A549 (cell line): Measurements from ENCODE around the gene SPEM1. TPM values are rescaled to one million over a fixed set of nuclear protein-coding genes. Genes with fewer than 3 reads are reported as not detected.
A peak's percentile ranks its signal among the peaks of the same experiment; 100 is the strongest.

Experiments used
- ATAC-seq, 2 experiments: fragments of 200-7000 bp in 1 of 2; fragments of >200 bp in 1 of 2; cut with Nextera tagmentation in 1 of 2; cut with Tn5 transposase in 1 of 2; 3 replicates each; pipeline versions ENCODE4 v1.8.0 to v1.9.1; 2018 to 2020; ENCODE audit warnings: mild to moderate bottlenecking in 1 of 2, moderate library complexity in 1 of 2
- CTCF ChIA-PET: fragments of 300-600 bp; sonication (Branson Sonifier 250); formaldehyde crosslinking; extraction: SDS; loops from one replicate; lab custom pipeline; 2021; ENCODE audit warnings: antibody characterized with exemption, inconsistent platforms; lab: Yijun Ruan, JAX
- POLR2A ChIA-PET: fragments of 350-600 bp; formaldehyde crosslinking; extraction: SDS; loops from one replicate; lab custom pipeline; 2021; ENCODE audit warnings: antibody characterized with exemption, inconsistent platforms; lab: Yijun Ruan, JAX
- DNase-seq, 2 experiments: peaks; one replicate each; pipeline versions ENCODE4 v3.0.0 to v3.0.0-alpha.2; 2011 to 2016; ENCODE audit warnings: low read depth in 1 of 2, low spot score in 1 of 2
- FAIRE-seq: peaks from 2 replicates; lab custom pipeline; 2011; peaks lifted over from hg19 to GRCh38; lab: Jason Lieb, UNC
- H3K27ac ChIP-seq, 2 experiments: fragments of >200 bp; sonication (Bioruptor Twin); formaldehyde crosslinking; 3 replicates each; pipeline ENCODE4 v1.5.1; 2016 to 2017
- H3K4me1 ChIP-seq: fragments of >200 bp; sonication (Bioruptor Twin); formaldehyde crosslinking; 3 replicates; pipeline ENCODE4 v1.6.1; 2016
- H3K4me2 ChIP-seq: fragments of >200 bp; sonication (Bioruptor Twin); formaldehyde crosslinking; 3 replicates; pipeline ENCODE4 v1.6.1; 2016
- H3K4me3 ChIP-seq: fragments of >200 bp; sonication (Bioruptor Twin); formaldehyde crosslinking; 3 replicates; pipeline ENCODE4 v1.5.1; 2016
- H3K9me3 ChIP-seq: fragments of >200 bp; sonication (Bioruptor Twin); formaldehyde crosslinking; 3 replicates; pipeline ENCODE4 v1.6.1; 2016
- CHD4 ChIP-seq: fragments of 200-600 bp; sonication (generic); IDR thresholded peaks from 2 replicates; pipeline ENCODE4 v1.6.1; 2016; ENCODE audit warnings: antibody characterized with exemption, mild to moderate bottlenecking, borderline replicate concordance
- EHMT2 ChIP-seq: fragments of 200-600 bp; sonication (generic); IDR thresholded peaks from 2 replicates; pipeline ENCODE4 v1.6.1; 2016; ENCODE audit warnings: antibody characterized with exemption, low read depth, mild to moderate bottlenecking, moderate library complexity
- FOSB ChIP-seq: fragments of 250-450 bp; sonication (Bioruptor Pico); IDR thresholded peaks from 2 replicates; pipeline ENCODE4 v1.5.0; 2020; ENCODE audit warnings: mild to moderate bottlenecking, moderate library complexity
- HDAC2 ChIP-seq: fragments of 200-600 bp; sonication (generic); IDR thresholded peaks from 2 replicates; pipeline ENCODE4 v1.6.1; 2016
- NFE2L2 ChIP-seq: fragments of 150-350 bp; conservative IDR thresholded peaks from 2 replicates; pipeline ENCODE4 v1.6.1; 2014; ENCODE audit warnings: low read length
- PHF8 ChIP-seq: fragments of 200-600 bp; sonication (generic); IDR thresholded peaks from 2 replicates; pipeline ENCODE4 v1.6.1; 2016; ENCODE audit warnings: low read depth, mild to moderate bottlenecking, antibody characterized with exemption, moderate library complexity, borderline replicate concordance
- RAD21 ChIP-seq, 2 experiments: fragments of >200 bp in 1 of 2; sonication (Bioruptor Twin) in 1 of 2; formaldehyde crosslinking in 1 of 2; IDR thresholded peaks in 1 of 2; conservative IDR thresholded peaks in 1 of 2; 2 replicates in 1 of 2; 3 replicates in 1 of 2; pipeline ENCODE4 v1.6.1; 2012 to 2018; ENCODE audit warnings: inconsistent platforms in 1 of 2
- RARB ChIP-seq: fragments of 250-450 bp; sonication (Bioruptor Pico); IDR thresholded peaks from 2 replicates; pipeline ENCODE4 v1.8.0; 2021; ENCODE audit warnings: mild to moderate bottlenecking, moderate library complexity
- RCOR1 ChIP-seq: fragments of 150-350 bp; IDR thresholded peaks from 2 replicates; pipeline ENCODE4 v1.6.1; 2014; ENCODE audit warnings: antibody characterized with exemption, low read length, low read depth
- RFX5 ChIP-seq: fragments of 450-650 bp; IDR thresholded peaks from 2 replicates; pipeline ENCODE4 v1.7.1; 2014; ENCODE audit warnings: antibody characterized with exemption, mild to moderate bottlenecking, moderate library complexity
- TFCP2L1 ChIP-seq: fragments of 250-450 bp; sonication (Bioruptor Pico); IDR thresholded peaks from 2 replicates; pipeline ENCODE4 v1.5.0; 2021; ENCODE audit warnings: mild to moderate bottlenecking
- TP53 ChIP-seq: fragments of 250-450 bp; sonication (Bioruptor Pico); IDR thresholded peaks from 2 replicates; pipeline ENCODE4 v1.5.0; 2021; ENCODE audit warnings: mild to moderate bottlenecking, moderate library complexity
- ZC3H11A ChIP-seq: fragments of 450-650 bp; IDR thresholded peaks from 2 replicates; pipeline ENCODE4 v1.6.1; 2014; ENCODE audit warnings: antibody characterized with exemption, mild to moderate bottlenecking
- ZNF302 ChIP-seq: fragments of 250-450 bp; sonication (Bioruptor Pico); IDR thresholded peaks from 2 replicates; pipeline ENCODE4 v1.9.0; 2021; ENCODE audit warnings: inconsistent platforms, mild to moderate bottlenecking, moderate library complexity
- ZSCAN20 ChIP-seq: fragments of 250-450 bp; sonication (Bioruptor Pico); IDR thresholded peaks from 2 replicates; pipeline ENCODE4 v1.8.0; 2022; ENCODE audit warnings: mild to moderate bottlenecking, moderate library complexity
- WGBS: methylation state at CpG from one replicate; pipeline ENCODE4 v1.1.6; 2017; ENCODE audit errors: missing lambda C conversion rate; 5-methylcytosine and 5-hydroxymethylcytosine counted together
- polyA plus RNA-seq, 4 experiments: library from polyadenylated mRNA; depleted of rRNA in 3 of 4; stranded (reverse); fragments of >200 nt; fragmentation: RNase III in 1 of 4; extraction: RNeasy Plus Mini Kit Qiagen cat#74134 plus additional on column Dnase treatment in 1 of 4; gene quantifications; 2 replicates in 3 of 4; 3 replicates in 1 of 4; pipeline ENCODE4 v1.2.3, GENCODE V29; 2011 to 2017
- TF ChIP-seq, protein P1 (sequence below): fragments of 450-650 bp; IDR thresholded peaks from 2 replicates; pipeline ENCODE4 v1.6.1; 2014; ENCODE audit warnings: antibody characterized with exemption
- TF ChIP-seq, protein P2 (sequence below): IDR thresholded peaks from 2 replicates; pipeline ENCODE4 v1.6.1; 2012

Gene SPEM1
- polyA plus RNA-seq, 2 of the 4 experiments (the other 2 are of a cell fraction): 0.09 TPM; not detected in 1

DNA sequence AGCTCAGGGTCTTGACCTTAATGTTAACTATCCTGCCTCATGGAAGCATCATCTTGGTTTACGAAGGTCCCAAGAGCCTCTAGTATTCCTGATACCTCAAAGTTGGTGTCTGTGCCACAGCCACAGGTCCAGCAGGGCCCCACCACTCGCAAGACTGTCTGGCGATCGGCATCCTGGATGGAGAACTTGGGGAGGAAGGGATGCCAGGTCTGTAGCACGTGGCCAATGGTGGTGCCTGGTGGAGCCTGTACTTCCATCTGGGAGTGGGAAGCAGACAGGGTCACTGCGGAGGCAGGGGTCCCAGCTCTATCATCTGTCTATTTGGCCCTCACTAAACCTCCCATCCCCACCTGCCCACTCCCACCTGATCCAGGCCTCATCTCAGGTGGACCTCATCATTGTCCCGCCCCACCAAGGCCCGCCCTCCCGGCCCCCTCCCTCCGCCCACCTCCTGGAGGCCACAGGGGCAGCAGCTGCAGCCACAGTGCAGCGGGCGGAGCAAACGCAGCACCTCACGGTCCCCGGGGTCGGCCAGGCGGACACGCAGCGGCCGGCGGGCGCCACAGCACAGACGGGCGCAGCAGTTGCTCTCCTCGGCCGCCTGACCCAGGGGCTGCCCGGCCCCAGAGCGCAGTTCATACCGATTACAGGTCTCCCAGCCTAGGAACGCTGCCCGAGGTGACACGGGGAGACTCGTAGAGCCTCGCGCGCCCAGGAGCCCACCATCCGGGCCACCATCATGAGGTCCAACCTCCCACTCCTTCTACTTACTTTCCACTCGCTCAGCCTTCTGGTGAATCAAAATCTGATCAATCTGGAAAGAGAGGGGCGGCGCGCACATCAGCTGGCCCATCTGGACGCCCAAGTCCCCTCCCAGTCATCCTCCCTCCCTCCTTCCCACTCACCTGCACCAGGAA, 27.2 kb upstream of the SPEM1 start:
- H3K4me1 ChIP-seq: peaks cover 10% of the 10 kb centered on the region; the same call in 1 of the 3 replicates
- H3K4me3 ChIP-seq: peak overlapping the region; percentile 71
- ChIA-PET CTCF (interaction anchor here (1.3 to 17.1 kb wide), 5 partner anchors 10 to 44 kb away, joined by 3 to 139 read pairs (median 12); partner anchors contain the start of genes KCTD11, TMEM102, TMEM256 and TMEM95), POLR2A (interaction anchor here (1.0 to 1.1 kb wide), 2 partner anchors 22 to 91 kb away, joined by 3 to 5 read pairs; partner anchors contain the start of gene POLR2A)
- no peak for TF ChIP-seq EHMT2
- TF ChIP-seq HDAC2: no peak
- no peak for TF ChIP-seq FOSB (CRISPR knock-in tag)
- no peak for TF ChIP-seq RARB (CRISPR knock-in tag)
- TF ChIP-seq CHD4: no peak
- TF ChIP-seq ZNF302: no peak
- TF ChIP-seq, protein P1, sequence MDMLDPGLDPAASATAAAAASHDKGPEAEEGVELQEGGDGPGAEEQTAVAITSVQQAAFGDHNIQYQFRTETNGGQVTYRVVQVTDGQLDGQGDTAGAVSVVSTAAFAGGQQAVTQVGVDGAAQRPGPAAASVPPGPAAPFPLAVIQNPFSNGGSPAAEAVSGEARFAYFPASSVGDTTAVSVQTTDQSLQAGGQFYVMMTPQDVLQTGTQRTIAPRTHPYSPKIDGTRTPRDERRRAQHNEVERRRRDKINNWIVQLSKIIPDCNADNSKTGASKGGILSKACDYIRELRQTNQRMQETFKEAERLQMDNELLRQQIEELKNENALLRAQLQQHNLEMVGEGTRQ: no peak
- no peak for TF ChIP-seq RCOR1
- no peak for TF ChIP-seq RFX5
- TF ChIP-seq TP53: no peak
- WGBS: 95% methylated on average over 31 of the region's 42 CpGs
- FAIRE-seq: no peak
- no peak for DNase-seq
- no peaks in the 10 kb centered on the region for H3K9me3 ChIP-seq
- H3K4me2 ChIP-seq: peak overlapping the region; percentile 88
- H3K27ac ChIP-seq: peak overlapping the region; percentile 83 to 92; a peak in 4 of 6 replicates
- ATAC-seq: no peak

DNA sequence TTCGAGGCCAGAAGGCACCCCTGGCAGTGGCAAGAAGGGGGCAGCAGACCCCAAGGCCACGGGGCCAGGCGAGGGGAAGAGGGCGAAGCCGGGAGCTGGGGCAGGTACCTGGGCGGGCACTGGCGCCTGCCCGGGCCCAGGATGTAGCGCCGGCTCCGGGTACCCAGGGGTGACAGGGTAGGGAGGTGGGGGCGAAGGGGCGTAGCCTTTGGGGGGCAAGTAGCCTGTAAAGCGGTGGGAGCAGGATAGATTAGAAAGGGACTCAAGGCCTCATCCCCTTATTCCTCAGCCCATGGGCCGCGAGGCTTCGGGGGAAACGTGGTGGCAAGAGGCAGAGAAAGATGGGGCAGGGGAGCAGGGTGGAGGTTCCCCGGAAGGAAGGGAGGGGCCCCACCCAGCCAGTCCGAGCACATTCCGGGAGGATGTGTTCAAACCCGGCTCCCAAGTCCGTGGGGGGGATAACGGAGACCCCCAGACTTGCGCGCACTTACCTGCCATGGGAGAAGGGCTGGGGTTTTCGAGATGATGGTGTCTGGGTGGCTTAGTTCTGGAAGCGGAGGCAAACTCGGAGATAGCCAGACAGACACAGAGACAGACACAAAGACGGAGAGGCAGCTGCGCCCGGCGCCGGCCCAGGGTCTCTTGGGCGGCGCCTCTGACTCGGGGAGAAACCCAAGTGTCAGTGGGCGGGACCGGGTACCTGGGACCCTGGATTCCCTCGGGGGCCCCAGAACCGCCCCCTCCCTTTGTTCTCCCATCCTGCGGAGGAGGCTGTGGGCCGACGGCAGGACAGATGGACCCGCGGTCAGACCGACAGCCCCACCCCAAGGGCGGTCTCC, 26.3 kb upstream of the SPEM1 start:
- peaks cover 10% of the 10 kb centered on the region; the same call in 1 of the 3 replicates for H3K4me1 ChIP-seq
- no peak for TF ChIP-seq NFE2L2
- no peak for TF ChIP-seq ZC3H11A
- no peak for TF ChIP-seq TFCP2L1 (CRISPR knock-in tag)
- no peak for TF ChIP-seq RAD21 (conservative IDR thresholded peaks at IDR 0.05 in 1 of 2, IDR thresholded peaks at IDR 0.05 in 1 of 2)
- 0 out of 2 replicates have a peak, but pooled peaks have one; percentile 23 for TF ChIP-seq PHF8
- no peak for TF ChIP-seq TP53
- no peak for TF ChIP-seq ZSCAN20 (CRISPR knock-in tag)
- TF ChIP-seq, protein P2, sequence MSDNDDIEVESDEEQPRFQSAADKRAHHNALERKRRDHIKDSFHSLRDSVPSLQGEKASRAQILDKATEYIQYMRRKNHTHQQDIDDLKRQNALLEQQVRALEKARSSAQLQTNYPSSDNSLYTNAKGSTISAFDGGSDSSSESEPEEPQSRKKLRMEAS: 0 out of 2 replicates have a peak, but pooled peaks have one; percentile 29
- ChIA-PET POLR2A (interaction anchor here (0.6 to 2.9 kb wide), 12 partner anchors 10 to 167 kb away, joined by 3 to 26 read pairs (median 4); partner anchors contain the start of genes KCTD11, NEURL4, POLR2A and TMEM102), CTCF (interaction anchor here (1.2 to 17.1 kb wide), 5 partner anchors 9 to 167 kb away, joined by 5 to 139 read pairs (median 12); partner anchors contain the start of genes KCTD11, TMEM102, TMEM256 and TMEM95)
- H3K4me3 ChIP-seq: peak overlapping the region; percentile 71
- DNase-seq (peak in 1 of 2 experiments; percentile 51), FAIRE-seq (no peak), ATAC-seq (peak; percentile 41 to 56; a peak in 5 of 6 replicates)
- peak overlapping the region; percentile 83 to 92 for H3K27ac ChIP-seq
- H3K4me2 ChIP-seq: peak overlapping the region; percentile 88
- no peaks in the 10 kb centered on the region for H3K9me3 ChIP-seq
- 27% methylated on average over 46 of the region's 48 CpGs for WGBS
